CD14-positive monocyte (primary cell): ENCODE measurements around the gene HS6ST2. TPM values are rescaled to one million over a fixed set of nuclear protein-coding genes. Genes with fewer than 3 reads are reported as not detected.

Experiments
- DNase-seq, 3 donors: peaks; one replicate each; pipeline ENCODE4 v3.0.0-alpha.2; 2011 to 2022
- H2AFZ ChIP-seq: 2 replicates; pipeline ENCODE4 v1.6.0; 2012; ENCODE audit warnings: mild to moderate bottlenecking, low read depth, low read length, inconsistent platforms; ENCODE audit not compliant: insufficient read depth, poor library complexity, severe bottlenecking
- H3K27ac ChIP-seq, 2 donors: 1 replicate in 1 of 2; 2 replicates in 1 of 2; pipeline ENCODE4 v1.5.1; 2012 to 2013; ENCODE audit warnings: low read length in 2 of 2, control low read depth in 1 of 2, inconsistent platforms in 1 of 2, low read depth in 1 of 2, mild to moderate bottlenecking in 1 of 2
- H3K27me3 ChIP-seq, 2 donors: one replicate each; pipeline versions ENCODE4 v1.6.0 to v1.6.1; 2011 to 2013; ENCODE audit warnings: low read length in 2 of 2; ENCODE audit not compliant: control insufficient read depth in 2 of 2, insufficient read depth in 2 of 2
- H3K36me3 ChIP-seq, 2 donors: replicated peaks in 1 of 2; 1 replicate in 1 of 2; 2 replicates in 1 of 2; pipeline versions ENCODE4 v1.5.1 to v1.6.1; 2012 to 2013; ENCODE audit warnings: low read length in 2 of 2, control low read depth in 1 of 2, inconsistent platforms in 1 of 2, mild to moderate bottlenecking in 1 of 2; ENCODE audit not compliant: insufficient read depth in 2 of 2, control insufficient read depth in 1 of 2
- H3K4me1 ChIP-seq, 2 donors: 1 replicate in 1 of 2; 2 replicates in 1 of 2; pipeline versions ENCODE4 v1.5.1 to v1.6.1; 2012 to 2013; ENCODE audit warnings: low read length in 2 of 2, control low read depth in 1 of 2, inconsistent platforms in 1 of 2, mild to moderate bottlenecking in 1 of 2, moderate library complexity in 1 of 2; ENCODE audit not compliant: insufficient read depth in 2 of 2, control insufficient read depth in 1 of 2
- H3K4me2 ChIP-seq: replicated peaks from 2 replicates; pipeline ENCODE3; 2012; ENCODE audit warnings: low read length, moderate library complexity, mild to moderate bottlenecking; ENCODE audit not compliant: poor library complexity, severe bottlenecking; ENCODE audit errors: extremely low read depth
- H3K4me3 ChIP-seq, 3 experiments: fragments of 200-600 bp in 1 of 3; sonication (generic) in 1 of 3; replicated peaks in 1 of 3; 1 replicate in 2 of 3; 2 replicates in 1 of 3; pipeline ENCODE4 v1.5.1; 2011 to 2013; ENCODE audit warnings: low read length in 3 of 3, mild to moderate bottlenecking in 3 of 3, control low read depth in 2 of 3, low read depth in 2 of 3, inconsistent platforms in 1 of 3, moderate library complexity in 1 of 3
- H3K79me2 ChIP-seq: 2 replicates; pipeline ENCODE4 v1.6.0; 2012; ENCODE audit warnings: mild to moderate bottlenecking, control low read depth, inconsistent platforms, low read length, moderate library complexity; ENCODE audit not compliant: insufficient read depth
- H3K9ac ChIP-seq: 2 replicates; pipeline ENCODE4 v1.6.0; 2017; ENCODE audit warnings: low read length, mild to moderate bottlenecking; ENCODE audit not compliant: insufficient read depth, poor library complexity, severe bottlenecking
- H3K9me3 ChIP-seq, 2 donors: replicated peaks in 1 of 2; 1 replicate in 1 of 2; 2 replicates in 1 of 2; pipeline versions ENCODE4 v1.5.1 to v1.6.1; 2012 to 2013; ENCODE audit warnings: low read length in 2 of 2, control low read depth in 1 of 2; ENCODE audit not compliant: control insufficient read depth in 1 of 2, insufficient read depth in 1 of 2
- H4K20me1 ChIP-seq: 2 replicates; pipeline ENCODE4 v1.6.0; 2012; ENCODE audit warnings: mild to moderate bottlenecking, low read length, control low read depth, moderate library complexity; ENCODE audit not compliant: insufficient read depth
- H3K27ac Mint-ChIP-seq, 7 donors: one replicate each; pipeline ENCODE4 v1.8.0; 2020; ENCODE audit warnings: mild to moderate bottlenecking in 7 of 7, mixed read lengths in 7 of 7, moderate library complexity in 6 of 7, inconsistent platforms in 2 of 7
- H3K27me3 Mint-ChIP-seq, 3 donors: one replicate each; pipeline ENCODE4 v1.8.0; 2021 to 2022; ENCODE audit warnings: low read depth in 3 of 3, mild to moderate bottlenecking in 3 of 3, mixed read lengths in 3 of 3, moderate library complexity in 3 of 3, inconsistent platforms in 1 of 3
- H3K36me3 Mint-ChIP-seq, 2 donors: one replicate each; pipeline ENCODE4 v1.8.0; 2020; ENCODE audit warnings: mixed read lengths in 2 of 2, inconsistent platforms in 1 of 2, mild to moderate bottlenecking in 1 of 2
- H3K4me1 Mint-ChIP-seq: one replicate; pipeline ENCODE4 v1.8.0; 2020; ENCODE audit warnings: mild to moderate bottlenecking, mixed read lengths
- H3K4me3 Mint-ChIP-seq, 2 donors: one replicate each; pipeline ENCODE4 v1.8.0; 2020; ENCODE audit warnings: mild to moderate bottlenecking in 2 of 2, mixed read lengths in 2 of 2, moderate library complexity in 1 of 2
- H3K9me3 Mint-ChIP-seq, 7 donors: one replicate each; pipeline ENCODE4 v1.8.0; 2020 to 2022; ENCODE audit warnings: mixed read lengths in 7 of 7, mild to moderate bottlenecking in 6 of 7, moderate library complexity in 6 of 7, inconsistent platforms in 2 of 7
- CTCF ChIP-seq: fragments of 200-600 bp; IDR thresholded peaks from one replicate; pipeline ENCODE4 v1.8.0; 2022; ENCODE audit warnings: antibody characterized with exemption, mild to moderate bottlenecking
- WGBS: methylation state at CpG from one replicate; pipeline ENCODE4 v1.1.5; 2013; ENCODE audit warnings: missing lambda C conversion rate; ENCODE audit not compliant: insufficient coverage; 5-methylcytosine and 5-hydroxymethylcytosine counted together
- intact Hi-C, 2 donors: fragments of 100-400 bp; cut with micrococcal nuclease; formaldehyde crosslinking; loops; one replicate each; pipeline versions ENCODE4 v1.15.0 to v1.15.1; 2023
- polyA plus RNA-seq, 3 donors: library from polyadenylated mRNA; depleted of rRNA in 1 of 3; unstranded in 2 of 3; stranded (reverse) in 1 of 3; fragments of 300-500 nt in 2 of 3; fragments of >200 nt in 1 of 3; fragmentation: Illumina TruSeq in 2 of 3; gene quantifications; 1 replicate in 2 of 3; 2 replicates in 1 of 3; pipeline ENCODE4 v1.2.3, GENCODE V29; 2012 to 2021

Gene HS6ST2
- polyA plus RNA-seq, 3 donors = not detected

GRCh38 chrX:132778917-132779316, 179.5 kb downstream of the HS6ST2 start:
- H2AFZ ChIP-seq = no peak overlapping the region
- H3K79me2 ChIP-seq = no peaks in the 10 kb centered on the region
- no peaks in the 10 kb centered on the region for H3K9me3 ChIP-seq
- no peaks in the 10 kb centered on the region for H3K9me3 Mint-ChIP-seq
- H4K20me1 ChIP-seq = no peaks in the 10 kb centered on the region
- no peak overlapping the region for H3K4me3 ChIP-seq
- H3K4me1 ChIP-seq = no peaks in the 10 kb centered on the region
- peaks cover 0 to 11% of the 10 kb centered on the region in 2 donors for H3K27me3 ChIP-seq
- no peak overlapping the region for H3K9ac ChIP-seq
- no peak for TF ChIP-seq CTCF
- no peak for DNase-seq
- no peak overlapping the region for H3K27ac ChIP-seq
- H3K36me3 Mint-ChIP-seq = no peaks in the 10 kb centered on the region
- H3K27me3 Mint-ChIP-seq = peaks cover 2 to 9% (median 2%) of the 10 kb centered on the region in 3 donors
- no peak overlapping the region for H3K4me3 Mint-ChIP-seq
- no peak overlapping the region for H3K4me2 ChIP-seq
- peaks cover 7% of the 10 kb centered on the region for H3K4me1 Mint-ChIP-seq
- H3K36me3 ChIP-seq = no peaks in the 10 kb centered on the region
- intact Hi-C loops = no loop called here
- H3K27ac Mint-ChIP-seq = no peak overlapping the region

- peak; percentile 7 to 16 (median 9) for DNase-seq
- Mint-ChIP-seq H3K36me3 (no peaks in the 10 kb centered on the region), H3K27ac (no peak overlapping the region), H3K4me3 (no peak overlapping the region), H3K27me3 (peaks cover 0 to 8% (median 2%) of the 10 kb centered on the region in 3 donors), H3K4me1 (peaks cover 7% of the 10 kb centered on the region), H3K9me3 (no peaks in the 10 kb centered on the region)
- whole genome bisulfite sequencing = 84% methylated on average over 3 of the region's 6 CpGs
- Histone ChIP-seq H3K4me1 (no peaks in the 10 kb centered on the region), H3K79me2 (no peaks in the 10 kb centered on the region), H3K27ac (no peak overlapping the region), H2AFZ (no peak overlapping the region), H3K27me3 (peaks cover 0 to 6% of the 10 kb centered on the region in 2 donors), H3K9me3 (no peaks in the 10 kb centered on the region), H3K4me2 (no peak overlapping the region), H3K36me3 (no peaks in the 10 kb centered on the region), H4K20me1 (no peaks in the 10 kb centered on the region), H3K9ac (no peak overlapping the region), H3K4me3 (no peak overlapping the region)
- intact Hi-C loops = no loop called here
- no peak for TF ChIP-seq CTCF
Measured at GRCh38 chrX:132776486-132777210, 181.8 kb downstream of the HS6ST2 start.
